Stimulated activated effector memory CD8-positive, alpha-beta T cell treated with anti-CD3 and anti-CD28 coated beads, Interleukin-12 subunit alpha, Interleukin-12 subunit beta, amount 100 ng/mL, for 72 hours (primary cell): ENCODE measurements around the gene MRPL28.
"Not testable (repeated sequence)": the region's sequence is repeated elsewhere in the genome, so short reads cannot be mapped to it uniquely, and the experiment has no call there.

Experiments
- ATAC-seq: fragments of 150-1000 bp; cut with Tn5 transposase; 2 replicates; pipeline ENCODE4 v1.10.0; 2021
- DNase-seq, 2 donors: peaks; one replicate each; pipeline ENCODE4 v3.0.0; 2021 to 2022; ENCODE audit warnings: low spot score in 2 of 2
- H3K27ac Mint-ChIP-seq: one replicate; pipeline ENCODE4 v1.8.0; 2022; ENCODE audit warnings: mild to moderate bottlenecking, mixed read lengths
- H3K36me3 Mint-ChIP-seq: one replicate; pipeline ENCODE4 v1.8.0; 2022; ENCODE audit warnings: mild to moderate bottlenecking, mixed read lengths
- H3K4me1 Mint-ChIP-seq: one replicate; pipeline ENCODE4 v1.8.0; 2022; ENCODE audit warnings: mixed read lengths
- H3K4me3 Mint-ChIP-seq: one replicate; pipeline ENCODE4 v1.8.0; 2022; ENCODE audit warnings: mild to moderate bottlenecking, mixed read lengths
- H3K9me3 Mint-ChIP-seq: one replicate; pipeline ENCODE4 v1.8.0; 2022; ENCODE audit warnings: mixed read lengths

MRPL28 gene

GRCh38 chr16:346587-346986 is 23.8 kb downstream of the MRPL28 start:
- H3K27ac Mint-ChIP-seq = no peak overlapping the region
- peaks cover 84% of the 10 kb centered on the region for H3K4me1 Mint-ChIP-seq

DNA sequence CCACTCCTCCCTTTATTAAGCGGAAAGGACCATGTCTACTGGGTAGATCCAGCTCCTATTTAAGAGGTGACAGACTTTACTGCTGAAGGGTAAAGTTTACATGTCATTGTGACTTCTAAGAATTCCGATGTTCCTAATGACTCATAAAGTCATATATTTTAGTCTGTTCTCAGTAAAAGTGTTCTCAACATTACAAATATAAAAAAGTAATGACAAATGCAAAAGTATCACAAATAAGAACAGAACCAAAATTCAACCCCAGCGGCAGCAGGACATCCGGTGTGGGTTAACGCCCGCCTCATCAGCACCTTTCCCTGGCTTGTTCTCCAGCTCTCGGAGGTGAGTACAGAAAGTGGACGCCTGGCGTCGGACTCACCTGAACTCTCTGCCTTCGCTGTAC is 24.6 kb downstream of the MRPL28 start:
- peak in 1 of 2 donors; percentile 78 for DNase-seq
- H3K4me3 Mint-ChIP-seq = peak overlapping the region; percentile 55
- peaks cover 86% of the 10 kb centered on the region for H3K4me1 Mint-ChIP-seq
- H3K36me3 Mint-ChIP-seq = peaks cover 64% of the 10 kb centered on the region
- H3K9me3 Mint-ChIP-seq = no peaks in the 10 kb centered on the region
- peak; percentile 77 for ATAC-seq
- H3K27ac Mint-ChIP-seq = no peak overlapping the region

More at GRCh38 chr16:346587-346986, 23.8 kb downstream of the MRPL28 start:
- peaks cover 72% of the 10 kb centered on the region for H3K36me3 Mint-ChIP-seq
- H3K4me3 Mint-ChIP-seq = no peak overlapping the region
- no peaks in the 10 kb centered on the region for H3K9me3 Mint-ChIP-seq
- DNase-seq (no peak), ATAC-seq (no peak)

- peak overlapping the region; percentile 20 for H3K27ac Mint-ChIP-seq
- H3K4me1 Mint-ChIP-seq = peaks cover 77% of the 10 kb centered on the region
- H3K9me3 Mint-ChIP-seq = no peaks in the 10 kb centered on the region
- no peak for DNase-seq
- H3K4me3 Mint-ChIP-seq = no peak overlapping the region
- peaks cover 48% of the 10 kb centered on the region for H3K36me3 Mint-ChIP-seq
- no peak for ATAC-seq
Observed at GRCh38 chr16:342455-343213, 27.7 kb downstream of the MRPL28 start.

DNA sequence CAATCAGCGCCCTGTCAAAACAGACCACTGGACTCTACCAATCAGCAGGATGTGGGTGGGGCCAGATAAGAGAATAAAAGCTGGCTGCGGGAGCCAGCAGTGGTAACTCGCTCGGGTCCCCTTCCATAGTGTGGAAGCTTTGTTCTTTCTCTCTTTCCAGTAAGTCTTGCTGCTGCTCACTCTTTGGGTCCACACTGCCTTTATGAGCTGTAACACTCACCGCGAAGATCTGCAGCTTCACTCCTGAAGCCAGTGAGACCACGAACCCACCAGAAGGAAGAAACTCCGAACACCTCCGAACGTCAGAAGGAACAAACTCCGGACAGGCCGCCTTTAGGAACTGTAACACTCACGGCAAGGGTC is 28.4 kb downstream of the MRPL28 start:
- H3K27ac Mint-ChIP-seq, DNase-seq, H3K9me3 Mint-ChIP-seq, H3K4me3 Mint-ChIP-seq, ATAC-seq: not testable (repeated sequence)
- peaks cover 70% of the 10 kb centered on the region for H3K4me1 Mint-ChIP-seq
- peaks cover 44% of the 10 kb centered on the region for H3K36me3 Mint-ChIP-seq

- ATAC-seq, H3K9me3 Mint-ChIP-seq, H3K27ac Mint-ChIP-seq, DNase-seq, H3K4me3 Mint-ChIP-seq: not testable (repeated sequence)
- peaks cover 39% of the 10 kb centered on the region for H3K36me3 Mint-ChIP-seq
- peaks cover 67% of the 10 kb centered on the region for H3K4me1 Mint-ChIP-seq
Observed at GRCh38 chr16:341095-341973, 29.0 kb downstream of the MRPL28 start.

DNA sequence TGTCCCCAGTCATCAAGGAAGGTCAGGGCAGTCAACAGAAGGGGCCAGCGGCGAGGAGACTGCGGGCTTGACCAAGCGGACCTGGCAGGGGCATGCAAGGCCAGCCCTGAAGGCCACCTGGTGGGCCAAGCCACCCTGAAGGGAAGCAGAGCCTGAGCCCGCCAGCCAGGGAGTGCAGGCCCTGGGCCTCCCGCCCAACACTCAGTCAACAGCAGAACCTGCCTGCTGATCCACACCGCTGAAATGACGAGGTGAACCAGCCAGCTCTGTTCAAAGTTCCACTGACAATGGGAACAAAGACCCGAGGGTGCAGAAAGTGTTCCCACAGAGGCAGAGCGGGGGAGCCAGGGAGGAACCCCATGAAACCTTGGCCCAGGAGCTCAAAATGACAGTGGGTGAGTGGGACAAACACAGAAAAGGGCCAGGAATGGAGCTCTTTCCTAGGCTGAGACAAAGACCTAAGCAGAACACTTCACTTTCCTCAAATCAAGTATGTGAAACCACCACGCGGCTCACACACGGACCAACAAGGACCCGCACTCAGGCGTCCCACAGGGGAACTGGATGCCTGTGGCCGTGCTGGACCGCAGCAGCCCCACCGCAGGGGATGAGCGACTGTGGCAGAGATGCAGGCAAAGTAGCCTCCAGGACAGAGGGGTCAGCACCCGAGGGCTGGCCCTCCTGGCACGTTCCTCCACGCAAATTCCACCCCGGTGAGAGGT is 29.8 kb downstream of the MRPL28 start:
- H3K4me1 Mint-ChIP-seq = peaks cover 67% of the 10 kb centered on the region
- peak overlapping the region; percentile 24 for H3K27ac Mint-ChIP-seq
- no peaks in the 10 kb centered on the region for H3K9me3 Mint-ChIP-seq
- peak overlapping the region; percentile 16 for H3K4me3 Mint-ChIP-seq
- DNase-seq (no peak), ATAC-seq (no peak)
- peaks cover 31% of the 10 kb centered on the region for H3K36me3 Mint-ChIP-seq

DNA sequence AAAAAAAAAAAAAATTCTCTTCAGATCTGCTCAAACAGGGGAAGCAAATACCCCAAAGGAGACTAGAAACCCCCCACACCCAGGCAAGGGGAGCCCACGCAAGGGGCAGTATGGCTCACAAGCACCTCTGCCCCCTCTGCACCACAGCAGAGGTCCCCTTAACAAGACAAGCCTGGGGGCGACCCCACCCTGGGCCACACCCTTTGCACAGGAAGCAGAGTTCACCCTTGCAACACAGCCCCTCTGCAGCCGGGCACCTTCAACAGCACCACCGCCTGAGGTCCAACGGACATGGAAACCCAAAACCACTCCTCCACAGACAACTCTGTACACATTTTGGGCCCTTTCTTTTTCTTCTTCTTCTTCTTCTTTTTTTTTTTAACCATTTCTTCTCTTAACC is 30.7 kb downstream of the MRPL28 start:
- Mint-ChIP-seq H3K4me3 (peak overlapping the region; percentile 16), H3K4me1 (peaks cover 67% of the 10 kb centered on the region), H3K36me3 (peaks cover 22% of the 10 kb centered on the region), H3K27ac (peak overlapping the region; percentile 24), H3K9me3 (no peaks in the 10 kb centered on the region)
- no peak for ATAC-seq
- no peak for DNase-seq

GRCh38 chr16:337975-338575 is 32.3 kb downstream of the MRPL28 start:
- H3K36me3 Mint-ChIP-seq = peaks cover 6% of the 10 kb centered on the region
- peak; percentile 28 for ATAC-seq
- no peak overlapping the region for H3K4me3 Mint-ChIP-seq
- no peaks in the 10 kb centered on the region for H3K9me3 Mint-ChIP-seq
- H3K4me1 Mint-ChIP-seq = peaks cover 71% of the 10 kb centered on the region
- no peak for DNase-seq
- no peak overlapping the region for H3K27ac Mint-ChIP-seq

DNA sequence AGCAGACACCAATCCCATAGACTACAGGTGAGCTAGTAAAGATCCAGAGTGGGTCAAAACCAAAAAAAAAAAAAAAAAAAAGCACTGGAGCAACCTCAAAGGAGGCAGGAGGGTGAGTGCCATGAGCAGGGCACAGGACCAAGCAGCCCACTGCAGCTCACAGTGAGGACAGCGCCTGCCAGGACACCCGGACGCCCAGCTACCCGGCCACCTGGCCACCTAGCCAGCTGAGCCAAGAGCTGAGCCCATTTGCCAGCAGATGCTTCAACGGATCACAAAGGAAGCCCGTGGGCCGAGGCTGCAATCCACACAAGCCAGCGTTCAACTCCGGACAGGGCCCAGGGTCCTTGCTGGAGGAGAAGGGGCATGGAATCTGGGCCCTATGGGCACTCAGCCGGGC is 32.9 kb downstream of the MRPL28 start:
- no peak overlapping the region for H3K4me3 Mint-ChIP-seq
- ATAC-seq (no peak), DNase-seq (no peak)
- no peak overlapping the region for H3K27ac Mint-ChIP-seq
- no peaks in the 10 kb centered on the region for H3K9me3 Mint-ChIP-seq
- peaks cover 65% of the 10 kb centered on the region for H3K4me1 Mint-ChIP-seq
- H3K36me3 Mint-ChIP-seq = no peaks in the 10 kb centered on the region

GRCh38 chr16:336269-336668 is 34.1 kb downstream of the MRPL28 start:
- H3K4me1 Mint-ChIP-seq = peaks cover 63% of the 10 kb centered on the region
- H3K36me3 Mint-ChIP-seq = no peaks in the 10 kb centered on the region
- no peaks in the 10 kb centered on the region for H3K9me3 Mint-ChIP-seq
- no peak overlapping the region for H3K27ac Mint-ChIP-seq
- no peak for DNase-seq
- ATAC-seq = no peak
- no peak overlapping the region for H3K4me3 Mint-ChIP-seq

- DNase-seq, H3K36me3 Mint-ChIP-seq, H3K4me3 Mint-ChIP-seq, H3K9me3 Mint-ChIP-seq, ATAC-seq: not testable (repeated sequence)
- peaks cover 66% of the 10 kb centered on the region for H3K4me1 Mint-ChIP-seq
- H3K27ac Mint-ChIP-seq = peak overlapping the region; percentile 68
Observed at GRCh38 chr16:334861-335632, 35.3 kb downstream of the MRPL28 start.

GRCh38 chr16:334164-334832 is 36.0 kb downstream of the MRPL28 start:
- H3K4me3 Mint-ChIP-seq, H3K27ac Mint-ChIP-seq, H3K9me3 Mint-ChIP-seq, DNase-seq, H3K36me3 Mint-ChIP-seq, ATAC-seq: not testable (repeated sequence)
- peaks cover 61% of the 10 kb centered on the region for H3K4me1 Mint-ChIP-seq

- ATAC-seq (no peak), DNase-seq (no peak)
- Mint-ChIP-seq H3K9me3 (no peaks in the 10 kb centered on the region), H3K27ac (no peak overlapping the region), H3K4me3 (no peak overlapping the region), H3K4me1 (peaks cover 56% of the 10 kb centered on the region), H3K36me3 (peaks cover 8% of the 10 kb centered on the region)
Observed at GRCh38 chr16:333406-334094, 36.8 kb downstream of the MRPL28 start.
